PC-3 (cell line): ENCODE data around the gene ROGDI. TPM values are rescaled to one million over a fixed set of nuclear protein-coding genes. Genes with fewer than 3 reads are reported as not detected.

Source experiments
- ATAC-seq: fragments of 200-7000 bp; cut with Tn5 transposase; 2 replicates; pipeline ENCODE4 v1.9.1; 2020; ENCODE audit warnings: mild to moderate bottlenecking, moderate library complexity
- BruUV-seq: library from RNA; stranded (reverse); fragments of 400-500 nt; replicated peaks from 2 replicates; lab custom pipeline; 2021; lab: Mats Ljungman, UMichigan
- CTCF ChIA-PET: fragments of 300-600 bp; sonication (Branson Sonifier 250); formaldehyde crosslinking; loops from one replicate; lab custom pipeline; 2022; ENCODE audit warnings: antibody characterized with exemption; lab: Charles Lee
- POLR2A ChIA-PET: fragments of 300-600 bp; sonication (Branson Sonifier 250); formaldehyde crosslinking; loops from one replicate; lab custom pipeline; 2022; ENCODE audit warnings: antibody characterized with exemption; ENCODE audit not compliant: unreplicated experiment; lab: Charles Lee
- DNase-seq: peaks from one replicate; pipeline ENCODE4 v3.0.0-alpha.2; 2015
- H2AFZ ChIP-seq: fragments of 300-600 bp; sonication (generic); 2 replicates; pipeline ENCODE4 v1.6.0; 2016; ENCODE audit warnings: antibody characterized with exemption, low read length
- H3F3A ChIP-seq: fragments of 300-600 bp; sonication (generic); one replicate; pipeline ENCODE4 v1.6.0; 2017; ENCODE audit warnings: antibody characterized with exemption, low read length, control low read depth, mild to moderate bottlenecking; ENCODE audit not compliant: unreplicated experiment
- H3K27ac ChIP-seq: fragments of 300-600 bp; sonication (generic); 2 replicates; pipeline ENCODE4 v1.5.1; 2016; ENCODE audit warnings: mild to moderate bottlenecking, low read length
- H3K27me3 ChIP-seq: fragments of 300-600 bp; sonication (generic); 2 replicates; pipeline ENCODE4 v1.6.1; 2016; ENCODE audit warnings: low read length, mixed read lengths
- H3K36me3 ChIP-seq: fragments of 300-600 bp; sonication (generic); 2 replicates; pipeline ENCODE4 v1.6.1; 2016; ENCODE audit warnings: low read depth, mixed run types, low read length, mixed read lengths
- H3K4me1 ChIP-seq: fragments of 300-600 bp; sonication (generic); 2 replicates; pipeline ENCODE4 v1.5.1; 2016; ENCODE audit warnings: low read length; ENCODE audit not compliant: insufficient read depth
- H3K4me2 ChIP-seq: fragments of 300-600 bp; sonication (generic); 2 replicates; pipeline ENCODE4 v1.6.0; 2016; ENCODE audit warnings: low read length
- H3K4me3 ChIP-seq: fragments of 300-600 bp; sonication (generic); 2 replicates; pipeline ENCODE4 v1.5.1; 2016; ENCODE audit warnings: mild to moderate bottlenecking, low read length, mixed read lengths
- H3K79me2 ChIP-seq: fragments of 300-600 bp; sonication (generic); 2 replicates; pipeline ENCODE4 v1.6.1; 2017; ENCODE audit warnings: low read length, mixed read lengths
- H3K9ac ChIP-seq: fragments of 300-600 bp; sonication (generic); 2 replicates; pipeline ENCODE4 v1.6.0; 2016; ENCODE audit warnings: mild to moderate bottlenecking, low read length
- H3K9me2 ChIP-seq: fragments of 300-600 bp; sonication (generic); replicated peaks from 2 replicates; pipeline ENCODE4 v1.6.1; 2016; ENCODE audit warnings: mixed run types, low read length, mixed read lengths
- H3K9me3 ChIP-seq: fragments of 300-600 bp; sonication (generic); 2 replicates; pipeline ENCODE4 v1.6.1; 2016; ENCODE audit warnings: low read length, mixed read lengths
- H4K20me1 ChIP-seq: fragments of 300-600 bp; sonication (generic); 2 replicates; pipeline ENCODE4 v1.6.1; 2016; ENCODE audit warnings: low read length, mixed read lengths
- CTCF ChIP-seq: fragments of 300-600 bp; sonication (generic); conservative IDR thresholded peaks from 2 replicates; pipeline ENCODE4 v1.5.1; 2017; ENCODE audit warnings: antibody characterized with exemption, low read depth, mild to moderate bottlenecking, low read length
- EZH2 ChIP-seq: fragments of 300-600 bp; sonication (generic); IDR thresholded peaks from one replicate; pipeline ENCODE4 v1.6.1; 2017; ENCODE audit warnings: antibody characterized with exemption, mild to moderate bottlenecking, low read length; ENCODE audit not compliant: unreplicated experiment
- EZH2phosphoT487 ChIP-seq: fragments of 300-600 bp; sonication (generic); IDR thresholded peaks from 2 replicates; pipeline ENCODE4 v1.6.1; 2018; ENCODE audit warnings: mild to moderate bottlenecking, antibody characterized with exemption, low read length, borderline replicate concordance
- intact Hi-C: fragments of 100-400 bp; cut with micrococcal nuclease; formaldehyde crosslinking; loops from 2 replicates; pipeline ENCODE4 v1.9.0; 2023
- total RNA-seq: library from RNA; depleted of rRNA; stranded (reverse); fragments of >200 nt; gene quantifications from 2 replicates; pipeline ENCODE4 v1.2.3, GENCODE V29; 2014

The ROGDI gene
- total RNA-seq, 1 experiment from 2014 or later, result 23.3 TPM

GRCh38 chr16:4788910-4789309, 13.5 kb downstream of the ROGDI start:
- H3K27me3 ChIP-seq, result no peaks in the 10 kb centered on the region
- H3K4me3 ChIP-seq, result no peak overlapping the region
- no peak overlapping the region for H3K9ac ChIP-seq
- H3K9me3 ChIP-seq, result no peaks in the 10 kb centered on the region
- TF ChIP-seq CTCF (no peak), EZH2phosphoT487 (no peak), EZH2 (no peak)
- no peak overlapping the region for H3K4me2 ChIP-seq
- H2AFZ ChIP-seq, result no peak overlapping the region
- no peaks in the 10 kb centered on the region for H3K79me2 ChIP-seq
- no peaks in the 10 kb centered on the region for H3K4me1 ChIP-seq
- no peaks in the 10 kb centered on the region for H3K9me2 ChIP-seq
- ChIA-PET POLR2A (no interaction called here), CTCF (no interaction called here)
- BruUV-seq, result no TSS peak
- ATAC-seq (no peak), DNase-seq (no peak)
- no peaks in the 10 kb centered on the region for H3K36me3 ChIP-seq
- H3K27ac ChIP-seq, result no peak overlapping the region
- no peaks in the 10 kb centered on the region for H4K20me1 ChIP-seq
- intact Hi-C loops, result no loop called here
- no peaks in the 10 kb centered on the region for H3F3A ChIP-seq

GRCh38 chr16:4788489-4788889, 13.9 kb downstream of the ROGDI start:
- no peak overlapping the region for H3K9ac ChIP-seq
- intact Hi-C loops, result no loop called here
- H3K36me3 ChIP-seq, result no peaks in the 10 kb centered on the region
- H3K27me3 ChIP-seq, result no peaks in the 10 kb centered on the region
- no TSS peak for BruUV-seq
- no peak overlapping the region for H2AFZ ChIP-seq
- no peaks in the 10 kb centered on the region for H3K79me2 ChIP-seq
- H4K20me1 ChIP-seq, result no peaks in the 10 kb centered on the region
- H3K4me3 ChIP-seq, result no peak overlapping the region
- DNase-seq (no peak), ATAC-seq (no peak)
- CTCF ChIA-PET, result no interaction called here
- no peaks in the 10 kb centered on the region for H3K9me3 ChIP-seq
- no peaks in the 10 kb centered on the region for H3F3A ChIP-seq
- H3K27ac ChIP-seq, result no peak overlapping the region
- TF ChIP-seq EZH2phosphoT487 (no peak), CTCF (no peak), EZH2 (no peak)
- no peaks in the 10 kb centered on the region for H3K9me2 ChIP-seq
- no peaks in the 10 kb centered on the region for H3K4me1 ChIP-seq
- POLR2A ChIA-PET, result no interaction called here
- H3K4me2 ChIP-seq, result no peak overlapping the region

GRCh38 chr16:4787627-4788482, 14.6 kb downstream of the ROGDI start, which contains the start of gene SEPTIN12:
Gene SEPTIN12 (minus strand): TSS chr16:4788345. CDS start chr16:4787645, 700 bp downstream.
- no peaks in the 10 kb centered on the region for H3F3A ChIP-seq
- no peak within 1 kb of the TSS for H3K4me3 ChIP-seq
- TF ChIP-seq EZH2phosphoT487 (no peak), CTCF (no peak), EZH2 (no peak)
- H3K36me3 ChIP-seq, result no peaks in the 10 kb centered on the region
- H3K9ac ChIP-seq, result no peak within 1 kb of the TSS
- no peaks in the 10 kb centered on the region for H3K9me2 ChIP-seq
- ChIA-PET POLR2A (no interaction called here), CTCF (no interaction called here)
- H3K27me3 ChIP-seq, result no peaks in the 10 kb centered on the region
- H2AFZ ChIP-seq, result no peak within 1 kb of the TSS
- H3K9me3 ChIP-seq, result no peaks in the 10 kb centered on the region
- no peak within 1 kb of the TSS for H3K27ac ChIP-seq
- DNase-seq, result no peak
- H3K4me1 ChIP-seq, result no peaks in the 10 kb centered on the region
- BruUV-seq, result no TSS peak
- ATAC-seq, result no peak
- H3K79me2 ChIP-seq, result no peaks in the 10 kb centered on the region
- intact Hi-C loops, result no loop called here
- no peaks in the 10 kb centered on the region for H4K20me1 ChIP-seq
- no peak within 1 kb of the TSS for H3K4me2 ChIP-seq
